Heart right ventricle (tissue), 16 donors: Measurements from ENCODE around the gene GVQW3. TPM values are rescaled to one million over a fixed set of nuclear protein-coding genes. Genes with fewer than 3 reads are reported as not detected.

Experiments used
- ATAC-seq, 8 donors: fragments of 200-7000 bp; cut with Tn5 transposase; one replicate each; pipeline ENCODE4 v1.9.1; 2020; ENCODE audit warnings: mild to moderate bottlenecking in 8 of 8, moderate library complexity in 8 of 8, moderate number of reproducible peaks in 1 of 8
- DNase-seq, 2 donors: peaks; one replicate each; pipeline ENCODE4 v3.0.0-alpha.2; 2020
- H3K27ac ChIP-seq, 10 donors: fragments of 200-600 bp; sonication (generic) in 2 of 10; one replicate each; pipeline versions ENCODE4 v1.5.0 to v1.8.0; 2020 to 2022; ENCODE audit warnings: mild to moderate bottlenecking in 3 of 10
- H3K27me3 ChIP-seq, 7 donors: fragments of 200-600 bp; one replicate each; pipeline ENCODE4 v1.8.0; 2021 to 2022; ENCODE audit warnings: mild to moderate bottlenecking in 2 of 7
- H3K36me3 ChIP-seq, 9 donors: fragments of 200-600 bp; sonication (generic) in 1 of 9; one replicate each; pipeline versions ENCODE4 v1.5.0 to v1.8.0; 2020 to 2022; ENCODE audit warnings: mild to moderate bottlenecking in 2 of 9
- H3K4me1 ChIP-seq, 9 donors: fragments of 200-600 bp; sonication (generic) in 1 of 9; one replicate each; pipeline versions ENCODE4 v1.5.0 to v1.8.0; 2020 to 2022; ENCODE audit warnings: mild to moderate bottlenecking in 4 of 9
- H3K4me3 ChIP-seq, 10 donors: fragments of 200-600 bp; sonication (generic) in 2 of 10; one replicate each; pipeline versions ENCODE4 v1.5.0 to v1.8.0; 2020 to 2022; ENCODE audit warnings: mild to moderate bottlenecking in 7 of 10, moderate library complexity in 2 of 10
- H3K9me3 ChIP-seq, 11 donors: fragments of 200-600 bp in 10 of 11; sonication (generic) in 2 of 11; one replicate each; pipeline versions ENCODE4 v1.5.0 to v1.8.0; 2013 to 2022; ENCODE audit warnings: mild to moderate bottlenecking in 2 of 11, control low read depth in 1 of 11, moderate library complexity in 1 of 11
- WGBS, 2 donors: extraction: QIAGEN DNeasy Blood & Tissue Kit; methylation state at CpG; one replicate each; pipeline ENCODE4 v1.1.7; 2013; ENCODE audit warnings: inconsistent platforms in 1 of 2; 5-methylcytosine and 5-hydroxymethylcytosine counted together
- intact Hi-C, 10 donors: fragments of 100-400 bp; cut with DNase I; formaldehyde crosslinking; loops; one replicate each; pipeline versions ENCODE4 v1.11.1 to v1.14.2; 2022
- polyA plus RNA-seq, 2 donors: library from polyadenylated mRNA; stranded (reverse); fragments of 200-250 nt; gene quantifications; one replicate each; pipeline ENCODE4 v1.2.3, GENCODE V29; 2013
- total RNA-seq, 10 donors: library from RNA; stranded (reverse); fragmentation: NEBNext Ultra II Directional in 3 of 10; extraction: Animal tissue kit (Norgen Biotek cat#: 25700) in 3 of 10; gene quantifications; one replicate each; pipeline versions ENCODE4 v1.2.1 to v1.2.4, GENCODE V29; 2021 to 2023
- TF ChIP-seq, protein P1 (sequence below), 9 donors: fragments of 200-600 bp; sonication (generic) in 2 of 9; IDR thresholded peaks; one replicate each; pipeline versions ENCODE4 v1.5.0 to v1.8.0; 2021 to 2022; ENCODE audit warnings: antibody characterized with exemption in 9 of 9, mild to moderate bottlenecking in 5 of 9, moderate library complexity in 1 of 9
- donor health status: Arrhythmogenic right ventricular cardiomyopathy.
- donor health status: ischemic (EF 13 %, LVEDD 7.1; RV severe dilation, severe dysfunction).
- donor health status: healthy with polysubstance abuse.
- donor health status: DM: no; HTN: yes; CAD: no.
- donor health status: DM: no; HTN: no; CAD: no.
- donor health status: ischemic (EF 25% LVEDD 6.9; RV normal size, moderate dysfunction).
- donor health status: ischemic (EF 25% LVEDD 5.7; RV mildly dilated, moderate dysfunction).
- donor health status: healthy.
- donor health status: DM: yes; HTN: yes; CAD: no.
- donor health status: Ischemic cardiomyopathy.
- donor health status: ischemic (EF 35%, LVEDD 5.7; RV mildly dilated, moderate dysfunction).
- donor health status: nonischemic (EF 11% LVEDD 7.7; RV severe dilation, severe dysfunction).
- donor health status: DM: yes; HTN: yes; CAD: no.
- donor health status: PGD.
- donor health status: ischemic (EF 29% LVEDD 5.4; RV normal size, mild dysfunction).
- donor health status: nonischemic (EF 23%, LVEDD 6.1; RV moderate dilation, normal function).

The GVQW3 gene
- total and polyA plus RNA-seq, 12 donors = 0.37 to 2.7 (median 1.6) TPM

DNA sequence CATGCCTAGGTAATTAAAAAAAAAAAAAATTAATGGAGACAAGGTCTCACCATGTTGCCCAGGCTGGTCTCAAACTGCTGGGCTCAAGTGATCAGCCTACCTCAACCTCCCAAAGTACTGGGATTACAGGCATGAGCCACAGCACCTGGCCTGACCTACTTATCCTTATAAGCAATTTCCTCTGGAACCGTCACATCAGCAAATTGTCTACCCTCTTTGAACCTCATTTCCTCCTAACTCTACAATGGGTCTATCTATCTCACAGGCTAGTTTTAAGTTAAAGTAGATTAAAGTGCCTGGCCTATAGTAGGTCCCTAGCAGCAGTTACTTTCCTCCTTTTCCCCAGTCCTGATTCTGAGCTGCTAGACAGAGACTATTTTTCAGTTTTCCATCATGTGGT, 43.7 kb upstream of the GVQW3 start:
- intact Hi-C loops = no loop called here
- TF ChIP-seq, protein P1, sequence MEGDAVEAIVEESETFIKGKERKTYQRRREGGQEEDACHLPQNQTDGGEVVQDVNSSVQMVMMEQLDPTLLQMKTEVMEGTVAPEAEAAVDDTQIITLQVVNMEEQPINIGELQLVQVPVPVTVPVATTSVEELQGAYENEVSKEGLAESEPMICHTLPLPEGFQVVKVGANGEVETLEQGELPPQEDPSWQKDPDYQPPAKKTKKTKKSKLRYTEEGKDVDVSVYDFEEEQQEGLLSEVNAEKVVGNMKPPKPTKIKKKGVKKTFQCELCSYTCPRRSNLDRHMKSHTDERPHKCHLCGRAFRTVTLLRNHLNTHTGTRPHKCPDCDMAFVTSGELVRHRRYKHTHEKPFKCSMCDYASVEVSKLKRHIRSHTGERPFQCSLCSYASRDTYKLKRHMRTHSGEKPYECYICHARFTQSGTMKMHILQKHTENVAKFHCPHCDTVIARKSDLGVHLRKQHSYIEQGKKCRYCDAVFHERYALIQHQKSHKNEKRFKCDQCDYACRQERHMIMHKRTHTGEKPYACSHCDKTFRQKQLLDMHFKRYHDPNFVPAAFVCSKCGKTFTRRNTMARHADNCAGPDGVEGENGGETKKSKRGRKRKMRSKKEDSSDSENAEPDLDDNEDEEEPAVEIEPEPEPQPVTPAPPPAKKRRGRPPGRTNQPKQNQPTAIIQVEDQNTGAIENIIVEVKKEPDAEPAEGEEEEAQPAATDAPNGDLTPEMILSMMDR (IDR thresholded peaks at IDR 0.05) = no peak
- H3K27ac ChIP-seq = peak overlapping the region in 5 of 10 donors; percentile 1 to 87 (median 81)
- H3K4me1 ChIP-seq = peaks cover 0 to 40% (median 20%) of the 10 kb centered on the region in 9 donors
- H3K27me3 ChIP-seq = no peaks in the 10 kb centered on the region
- H3K9me3 ChIP-seq = peaks cover 0 to 13% (median 0%) of the 10 kb centered on the region in 11 donors
- DNase-seq (no peak), ATAC-seq (no peak)
- no peaks in the 10 kb centered on the region for H3K36me3 ChIP-seq
- 66 to 85% methylated on average over 1 of the region's 1 CpG for WGBS, 2 donors
- no peak overlapping the region for H3K4me3 ChIP-seq

DNA sequence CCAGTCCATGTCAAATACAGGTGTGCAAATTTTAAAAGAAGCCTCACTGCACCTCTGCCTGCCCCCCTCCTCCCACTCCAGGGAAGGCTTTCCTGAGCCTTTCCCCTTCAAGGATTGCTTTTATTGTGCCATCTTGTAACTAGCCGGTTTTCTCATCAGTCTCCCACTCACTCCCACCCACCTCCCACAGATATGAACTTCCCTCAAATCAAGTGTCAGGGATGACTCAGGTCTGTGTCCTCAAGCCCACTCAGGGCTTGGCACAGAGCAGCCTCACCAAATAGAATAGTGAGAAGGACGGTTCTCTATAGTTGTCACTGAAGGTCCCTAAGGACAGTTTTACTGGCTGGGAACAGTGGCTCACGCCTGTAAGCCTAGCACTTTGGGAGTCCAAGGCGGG, 43.2 kb upstream of the GVQW3 start:
- intact Hi-C loops = no loop called here
- H3K27me3 ChIP-seq = no peaks in the 10 kb centered on the region
- 70 to 85% methylated on average over 4 of the region's 4 CpGs for WGBS, 2 donors
- TF ChIP-seq, protein P1 (IDR thresholded peaks at IDR 0.05) = no peak
- ATAC-seq (no peak), DNase-seq (no peak)
- peaks cover 0 to 13% (median 0%) of the 10 kb centered on the region in 11 donors for H3K9me3 ChIP-seq
- no peak overlapping the region for H3K4me3 ChIP-seq
- H3K27ac ChIP-seq = peak overlapping the region in 8 of 10 donors; percentile 35 to 87 (median 76)
- H3K36me3 ChIP-seq = no peaks in the 10 kb centered on the region
- peaks cover 0 to 40% (median 20%) of the 10 kb centered on the region in 9 donors for H3K4me1 ChIP-seq

DNA sequence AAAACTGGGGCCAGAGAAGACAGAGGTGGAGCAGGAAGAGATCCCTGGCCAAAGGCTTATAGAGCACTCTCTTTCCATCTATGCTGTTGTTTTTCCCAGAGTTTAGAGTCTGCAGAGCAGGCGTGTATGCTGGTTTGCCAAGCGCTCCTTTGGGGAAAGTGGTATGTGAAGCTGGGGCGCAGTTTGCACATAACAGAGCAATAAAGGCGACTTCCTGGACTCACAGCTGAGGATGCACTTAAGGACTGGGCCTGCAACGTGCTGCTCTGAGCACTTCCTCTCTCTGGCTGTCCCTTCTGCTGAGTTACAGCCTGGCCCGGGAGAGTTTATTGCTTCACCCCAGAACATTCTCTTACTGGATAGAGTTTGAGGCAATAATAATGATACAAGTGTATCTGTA, 41.9 kb upstream of the GVQW3 start:
- Histone ChIP-seq H3K27ac (peak overlapping the region; percentile 19 to 87 (median 72)), H3K27me3 (no peaks in the 10 kb centered on the region), H3K9me3 (peaks cover 0 to 13% (median 0%) of the 10 kb centered on the region in 11 donors), H3K4me1 (peaks cover 0 to 40% (median 20%) of the 10 kb centered on the region in 9 donors), H3K4me3 (no peak overlapping the region), H3K36me3 (no peaks in the 10 kb centered on the region)
- TF ChIP-seq, protein P1 (IDR thresholded peaks at IDR 0.05) = no peak
- intact Hi-C loops = no loop called here
- ATAC-seq (peak; percentile 89 to 96 (median 94)), DNase-seq (peak; percentile 46 to 67)
- WGBS, 2 donors = 35 to 54% methylated on average over 6 of the region's 6 CpGs

DNA sequence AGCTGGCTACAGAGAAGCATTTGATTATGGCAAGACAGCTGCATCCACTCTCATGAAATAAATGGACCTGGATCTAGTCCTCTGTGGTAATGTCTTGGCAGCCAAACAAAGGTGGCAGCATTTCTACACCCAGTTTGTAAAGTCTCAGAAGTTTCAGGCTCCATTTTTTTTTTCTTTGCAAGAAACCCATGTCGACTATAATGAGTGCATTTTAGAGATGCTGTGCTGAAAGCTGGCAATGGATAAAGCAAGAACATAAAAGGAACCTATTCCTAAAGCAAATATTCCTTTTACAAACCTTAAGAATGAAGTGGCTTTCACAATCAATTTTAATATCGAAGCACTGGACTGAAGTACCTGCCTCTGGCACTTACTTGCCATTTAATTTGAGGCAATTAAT, 33.7 kb upstream of the GVQW3 start:
- H3K27ac ChIP-seq = no peak overlapping the region
- no peaks in the 10 kb centered on the region for H3K27me3 ChIP-seq
- WGBS, 2 donors = 70% methylated on average over 2 of the region's 2 CpGs
- peaks cover 0 to 10% (median 0%) of the 10 kb centered on the region in 9 donors for H3K4me1 ChIP-seq
- ATAC-seq (no peak), DNase-seq (no peak)
- H3K36me3 ChIP-seq = peaks cover 0 to 41% (median 9%) of the 10 kb centered on the region in 9 donors
- intact Hi-C loops = no loop called here
- TF ChIP-seq, protein P1 (IDR thresholded peaks at IDR 0.05) = no peak
- H3K4me3 ChIP-seq = no peak overlapping the region
- no peaks in the 10 kb centered on the region for H3K9me3 ChIP-seq
